H1 (cell line): ENCODE results near the gene TNFRSF14.

Experiments
- BRCA1 ChIP-seq: IDR thresholded peaks from 2 replicates; pipeline ENCODE4 v1.6.1; 2012; ENCODE audit warnings: low read depth, low read length, improper control_type of control experiment
- CEBPB ChIP-seq: IDR thresholded peaks from 2 replicates; pipeline ENCODE4 v1.6.1; 2012; ENCODE audit warnings: low read depth, low read length
- CTCF ChIP-seq, 3 experiments: IDR thresholded peaks; 1 replicate in 2 of 3; 2 replicates in 1 of 3; pipeline versions ENCODE4 v1.5.1 to v1.6.1; 2011; ENCODE audit warnings: low read length in 3 of 3, mild to moderate bottlenecking in 3 of 3, inconsistent platforms in 2 of 3, low read depth in 1 of 3, moderate library complexity in 1 of 3; ENCODE audit not compliant: insufficient read depth in 1 of 3; ENCODE audit errors: control extremely low read depth in 1 of 3
- EZH2 ChIP-seq: fragments of 200-600 bp; sonication (generic); IDR thresholded peaks from 2 replicates; pipeline ENCODE4 v1.7.1; 2012; ENCODE audit warnings: low read depth, mild to moderate bottlenecking, moderate library complexity, low read length, inconsistent platforms; ENCODE audit not compliant: severe bottlenecking
- JUND ChIP-seq: IDR thresholded peaks from 2 replicates; pipeline ENCODE4 v1.6.1; 2011; ENCODE audit warnings: mild to moderate bottlenecking, improper control_type of control experiment, low read length
- NRF1 ChIP-seq: IDR thresholded peaks from 2 replicates; pipeline ENCODE4 v1.6.1; 2011; ENCODE audit warnings: mild to moderate bottlenecking, low read depth, low read length, improper control_type of control experiment
- POLR2A ChIP-seq, 2 experiments: IDR thresholded peaks; 1 replicate in 1 of 2; 2 replicates in 1 of 2; pipeline ENCODE4 v1.6.1; 2011; ENCODE audit warnings: low read depth in 2 of 2, low read length in 2 of 2, mild to moderate bottlenecking in 2 of 2; ENCODE audit errors: control extremely low read depth in 1 of 2
- POLR2AphosphoS5 ChIP-seq: IDR thresholded peaks from 2 replicates; pipeline ENCODE4 v1.6.1; 2011; ENCODE audit warnings: low read depth, low read length
- RBBP5 ChIP-seq: IDR thresholded peaks from 2 replicates; pipeline ENCODE4 v1.7.1; 2012; ENCODE audit warnings: low read depth, mild to moderate bottlenecking, inconsistent platforms, low read length, moderate library complexity, borderline replicate concordance
- SP1 ChIP-seq: IDR thresholded peaks from 2 replicates; pipeline ENCODE4 v1.6.1; 2011; ENCODE audit warnings: low read depth, low read length
- TEAD4 ChIP-seq: IDR thresholded peaks from 2 replicates; pipeline ENCODE4 v1.6.1; 2012; ENCODE audit warnings: low read depth, low read length, inconsistent platforms, mixed read lengths
- ZNF274 ChIP-seq: IDR thresholded peaks from 2 replicates; pipeline ENCODE4 v1.7.0; 2012; ENCODE audit warnings: low read length, borderline replicate concordance; ENCODE audit errors: extremely low read depth

GRCh38 chr1:2528016-2528415 is 28.2 kb upstream of the TNFRSF14 start:
- TF ChIP-seq EZH2 = no peak
- TF ChIP-seq BRCA1 = no peak
- TF ChIP-seq CTCF (IDR thresholded peaks at IDR 0.05; ENCODE audit: control extremely low read depth in 1 of 3, insufficient read depth in 1 of 3, low read depth in 1 of 3, low read length in 3 of 3) = no peak
- TF ChIP-seq NRF1 = no peak
- TF ChIP-seq POLR2A (IDR thresholded peaks at IDR 0.05; ENCODE audit: control extremely low read depth in 1 of 2, low read depth in 2 of 2, low read length in 2 of 2) = no peak
- no peak for TF ChIP-seq TEAD4
- no peak for TF ChIP-seq ZNF274
- no peak for TF ChIP-seq CEBPB
- TF ChIP-seq JUND = no peak
- TF ChIP-seq RBBP5 = no peak
- TF ChIP-seq POLR2AphosphoS5 = no peak
- no peak for TF ChIP-seq SP1
